Neural progenitor cell (in vitro differentiated cells): Measurements from ENCODE around the gene RNF214. TPM values are rescaled to one million over a fixed set of nuclear protein-coding genes. Genes with fewer than 3 reads are reported as not detected.

Source experiments
- DNase-seq: peaks from one replicate; pipeline ENCODE4 v3.0.0-alpha.2; 2016; ENCODE audit warnings: low spot score
- H2AFZ ChIP-seq: fragments of 200-600 bp; sonication (generic); replicated peaks from 2 replicates; pipeline ENCODE4 v1.6.1; 2016; ENCODE audit warnings: antibody characterized with exemption
- H3F3A ChIP-seq: fragments of 200-600 bp; sonication (generic); 2 replicates; pipeline ENCODE4 v1.6.1; 2016; ENCODE audit warnings: antibody characterized with exemption, low read depth
- H3K27ac ChIP-seq: fragments of 200-600 bp; sonication (generic); 2 replicates; pipeline ENCODE4 v1.5.1; 2016; ENCODE audit warnings: mild to moderate bottlenecking
- H3K27me3 ChIP-seq: fragments of 200-600 bp; sonication (generic); 2 replicates; pipeline ENCODE4 v1.6.1; 2016; ENCODE audit warnings: mild to moderate bottlenecking, moderate library complexity
- H3K36me3 ChIP-seq: fragments of 200-600 bp; sonication (generic); 2 replicates; pipeline ENCODE4 v1.5.1; 2016
- H3K4me1 ChIP-seq: fragments of 200-600 bp; sonication (generic); 2 replicates; pipeline ENCODE4 v1.6.1; 2016; ENCODE audit warnings: mixed run types
- H3K4me2 ChIP-seq: fragments of 200-600 bp; sonication (generic); 2 replicates; pipeline ENCODE4 v1.6.1; 2016
- H3K4me3 ChIP-seq: fragments of 200-600 bp; sonication (generic); 2 replicates; pipeline ENCODE4 v1.5.1; 2016
- H3K79me2 ChIP-seq: fragments of 200-600 bp; sonication (generic); 2 replicates; pipeline ENCODE4 v1.6.1; 2016; ENCODE audit warnings: low read depth
- H3K9ac ChIP-seq: fragments of 200-600 bp; sonication (generic); 2 replicates; pipeline ENCODE4 v1.6.1; 2016
- H3K9me3 ChIP-seq: fragments of 200-600 bp; sonication (generic); 2 replicates; pipeline ENCODE4 v1.5.1; 2016; ENCODE audit warnings: low read depth
- H4K20me1 ChIP-seq: fragments of 200-600 bp; sonication (generic); 2 replicates; pipeline ENCODE4 v1.6.1; 2016; ENCODE audit warnings: low read depth
- H3K27ac Mint-ChIP-seq: 3 replicates; pipeline ENCODE4 v1.8.0; 2021; ENCODE audit warnings: mixed read lengths
- H3K27me3 Mint-ChIP-seq: 2 replicates; pipeline ENCODE4 v1.8.0; 2022; ENCODE audit warnings: low read depth, mild to moderate bottlenecking, inconsistent platforms, moderate library complexity, mixed read lengths; ENCODE audit not compliant: insufficient read depth
- H3K36me3 Mint-ChIP-seq: 3 replicates; pipeline ENCODE4 v1.8.0; 2021; ENCODE audit warnings: mixed read lengths
- H3K4me1 Mint-ChIP-seq: 3 replicates; pipeline ENCODE4 v1.8.0; 2021; ENCODE audit warnings: mixed read lengths
- H3K4me3 Mint-ChIP-seq: 3 replicates; pipeline ENCODE4 v1.8.0; 2021; ENCODE audit warnings: mild to moderate bottlenecking, moderate library complexity, mixed read lengths
- H3K9me3 Mint-ChIP-seq: 3 replicates; pipeline ENCODE4 v1.8.0; 2020; ENCODE audit warnings: mixed read lengths
- EZH2 ChIP-seq: fragments of 200-600 bp; sonication (generic); IDR thresholded peaks from 2 replicates; pipeline ENCODE4 v1.6.1; 2017; ENCODE audit warnings: antibody characterized with exemption, mild to moderate bottlenecking, moderate library complexity
- EZH2phosphoT487 ChIP-seq: fragments of 200-600 bp; sonication (generic); IDR thresholded peaks from 2 replicates; pipeline ENCODE4 v1.6.1; 2017; ENCODE audit warnings: antibody characterized with exemption
- total RNA-seq: library from RNA; depleted of rRNA; stranded (reverse); fragments of >200 nt; gene quantifications from 2 replicates; pipeline ENCODE4 v1.2.3, GENCODE V29; 2015; ENCODE audit warnings: low replicate concordance
- TF ChIP-seq, protein P1 (sequence below): fragments of 200-600 bp; sonication (generic); IDR thresholded peaks from 2 replicates; pipeline ENCODE4 v1.5.1; 2017; ENCODE audit warnings: antibody characterized with exemption, mild to moderate bottlenecking

RNF214 gene
- total RNA-seq, 1 donor from 2014 or later = 43.6 TPM

DNA sequence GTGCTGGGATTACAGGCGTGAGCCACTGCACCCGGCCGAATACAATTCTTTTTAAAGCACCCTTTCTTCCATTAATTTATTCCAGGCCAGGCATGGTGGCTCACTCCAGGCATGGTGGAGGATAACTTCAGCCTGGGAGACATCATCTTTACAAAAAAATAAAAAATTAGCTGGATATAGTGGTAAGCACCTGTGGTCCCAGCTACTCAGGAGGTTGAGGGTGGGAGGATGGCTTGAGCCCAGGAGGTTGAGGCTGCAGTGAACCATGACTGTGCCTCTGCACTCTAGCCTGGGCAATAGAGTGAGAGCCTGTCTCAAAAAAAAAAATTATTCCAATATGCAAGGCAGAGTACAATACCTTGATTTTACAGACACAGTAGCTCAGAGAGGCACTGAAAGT, 21.9 kb upstream of the RNF214 start:
- H3K27ac ChIP-seq = no peak overlapping the region
- H3K9me3 ChIP-seq = no peaks in the 10 kb centered on the region
- H3K27me3 Mint-ChIP-seq = peaks cover 2% of the 10 kb centered on the region
- no peak overlapping the region for H2AFZ ChIP-seq
- H3F3A ChIP-seq = peaks cover 10% of the 10 kb centered on the region
- no peak for TF ChIP-seq EZH2
- TF ChIP-seq, protein P1, sequence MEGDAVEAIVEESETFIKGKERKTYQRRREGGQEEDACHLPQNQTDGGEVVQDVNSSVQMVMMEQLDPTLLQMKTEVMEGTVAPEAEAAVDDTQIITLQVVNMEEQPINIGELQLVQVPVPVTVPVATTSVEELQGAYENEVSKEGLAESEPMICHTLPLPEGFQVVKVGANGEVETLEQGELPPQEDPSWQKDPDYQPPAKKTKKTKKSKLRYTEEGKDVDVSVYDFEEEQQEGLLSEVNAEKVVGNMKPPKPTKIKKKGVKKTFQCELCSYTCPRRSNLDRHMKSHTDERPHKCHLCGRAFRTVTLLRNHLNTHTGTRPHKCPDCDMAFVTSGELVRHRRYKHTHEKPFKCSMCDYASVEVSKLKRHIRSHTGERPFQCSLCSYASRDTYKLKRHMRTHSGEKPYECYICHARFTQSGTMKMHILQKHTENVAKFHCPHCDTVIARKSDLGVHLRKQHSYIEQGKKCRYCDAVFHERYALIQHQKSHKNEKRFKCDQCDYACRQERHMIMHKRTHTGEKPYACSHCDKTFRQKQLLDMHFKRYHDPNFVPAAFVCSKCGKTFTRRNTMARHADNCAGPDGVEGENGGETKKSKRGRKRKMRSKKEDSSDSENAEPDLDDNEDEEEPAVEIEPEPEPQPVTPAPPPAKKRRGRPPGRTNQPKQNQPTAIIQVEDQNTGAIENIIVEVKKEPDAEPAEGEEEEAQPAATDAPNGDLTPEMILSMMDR = no peak
- no peak for TF ChIP-seq EZH2phosphoT487
- H3K36me3 ChIP-seq = no peaks in the 10 kb centered on the region
- H3K4me1 ChIP-seq = peaks cover 8% of the 10 kb centered on the region
- H3K4me2 ChIP-seq = no peak overlapping the region
- no peak overlapping the region for H3K4me3 ChIP-seq
- peaks cover 4% of the 10 kb centered on the region for H3K36me3 Mint-ChIP-seq
- peaks cover 11% of the 10 kb centered on the region for H3K4me1 Mint-ChIP-seq
- no peaks in the 10 kb centered on the region for H3K79me2 ChIP-seq
- no peak for DNase-seq
- no peak overlapping the region for H3K9ac ChIP-seq
- H3K27me3 ChIP-seq = no peaks in the 10 kb centered on the region
- H3K27ac Mint-ChIP-seq = no peak overlapping the region
- no peaks in the 10 kb centered on the region for H4K20me1 ChIP-seq
- H3K9me3 Mint-ChIP-seq = no peaks in the 10 kb centered on the region
- H3K4me3 Mint-ChIP-seq = no peak overlapping the region

GRCh38 chr11:117212697-117213355, 19.6 kb upstream of the RNF214 start:
- Mint-ChIP-seq H3K27me3 (peaks cover 2% of the 10 kb centered on the region), H3K4me1 (peaks cover 11% of the 10 kb centered on the region), H3K36me3 (peaks cover 4% of the 10 kb centered on the region), H3K9me3 (no peaks in the 10 kb centered on the region), H3K4me3 (no peak overlapping the region), H3K27ac (no peak overlapping the region)
- Histone ChIP-seq H3K4me3 (no peak overlapping the region), H3K79me2 (no peaks in the 10 kb centered on the region), H4K20me1 (no peaks in the 10 kb centered on the region), H3K9me3 (no peaks in the 10 kb centered on the region), H3K36me3 (no peaks in the 10 kb centered on the region), H3K27me3 (no peaks in the 10 kb centered on the region), H3K9ac (no peak overlapping the region), H3K27ac (no peak overlapping the region), H3F3A (peaks cover 10% of the 10 kb centered on the region), H3K4me1 (peaks cover 8% of the 10 kb centered on the region), H3K4me2 (no peak overlapping the region), H2AFZ (no peak overlapping the region)
- no peak for DNase-seq
- TF ChIP-seq, protein P1 = no peak
- no peak for TF ChIP-seq EZH2phosphoT487
- TF ChIP-seq EZH2 = no peak

DNA sequence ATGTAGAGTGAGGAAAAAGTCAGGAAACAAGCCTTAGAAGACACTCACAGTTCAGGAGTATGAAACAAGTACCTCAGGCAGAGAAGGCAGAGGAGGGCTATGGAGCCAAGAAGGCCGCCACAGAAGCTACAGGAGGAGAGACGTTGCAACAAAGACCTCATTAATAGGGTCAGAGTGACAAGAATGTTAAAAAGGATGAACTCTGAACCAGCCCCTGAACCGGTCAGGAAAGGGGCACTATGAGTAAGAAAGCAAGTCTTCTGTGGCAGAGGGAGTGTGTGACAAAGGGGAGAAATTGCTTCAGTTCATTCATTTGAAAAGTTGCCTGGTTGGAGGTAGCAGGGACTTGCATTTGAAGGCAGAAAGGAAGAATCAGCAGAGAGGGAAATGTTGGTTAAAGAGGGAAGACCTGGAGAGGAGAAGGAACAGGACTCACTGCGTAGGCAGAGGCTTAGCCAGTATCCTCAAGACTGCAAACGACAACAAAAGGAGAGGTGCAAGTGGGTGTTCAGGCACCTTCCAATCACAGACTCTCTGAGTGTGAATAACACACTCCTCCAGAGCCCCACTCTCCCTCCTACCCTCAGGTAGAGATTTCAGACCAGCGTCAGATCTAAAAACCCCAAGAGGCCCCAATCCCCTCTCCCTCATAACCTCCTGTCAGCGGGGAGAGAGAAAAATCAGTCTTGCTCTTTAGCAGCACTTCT, 17.9 kb upstream of the RNF214 start:
- no peaks in the 10 kb centered on the region for H3K27me3 Mint-ChIP-seq
- Histone ChIP-seq H3K4me3 (no peak overlapping the region), H3K9me3 (no peaks in the 10 kb centered on the region), H3K36me3 (no peaks in the 10 kb centered on the region), H3F3A (peaks cover 10% of the 10 kb centered on the region), H3K4me1 (peaks cover 8% of the 10 kb centered on the region), H4K20me1 (no peaks in the 10 kb centered on the region), H3K79me2 (no peaks in the 10 kb centered on the region), H3K9ac (no peak overlapping the region), H3K27ac (peak overlapping the region; percentile 71), H3K4me2 (peak overlapping the region; percentile 49), H3K27me3 (no peaks in the 10 kb centered on the region), H2AFZ (no peak overlapping the region)
- peaks cover 6% of the 10 kb centered on the region for H3K36me3 Mint-ChIP-seq
- peak; percentile 45 for DNase-seq
- H3K27ac Mint-ChIP-seq = peak overlapping the region; percentile 38
- H3K4me1 Mint-ChIP-seq = peaks cover 11% of the 10 kb centered on the region
- no peak overlapping the region for H3K4me3 Mint-ChIP-seq
- no peaks in the 10 kb centered on the region for H3K9me3 Mint-ChIP-seq
- TF ChIP-seq, protein P1 = no peak
- TF ChIP-seq EZH2phosphoT487 = no peak
- no peak for TF ChIP-seq EZH2
